GM19324 (cell line): ENCODE data around the gene GALNT14.

Experiments
- ATAC-seq: cut with Tn5 transposase; IDR thresholded peaks from one replicate; pipeline ENCODE4 v1.9.1; 2021; ENCODE audit warnings: mild to moderate bottlenecking, moderate library complexity; ENCODE audit not compliant: unreplicated experiment, low FRiP score

GALNT14 gene

GRCh38 chr2:31058096-31059035 lies 79.9 kb downstream of the GALNT14 start:
- ATAC-seq: no peak

DNA sequence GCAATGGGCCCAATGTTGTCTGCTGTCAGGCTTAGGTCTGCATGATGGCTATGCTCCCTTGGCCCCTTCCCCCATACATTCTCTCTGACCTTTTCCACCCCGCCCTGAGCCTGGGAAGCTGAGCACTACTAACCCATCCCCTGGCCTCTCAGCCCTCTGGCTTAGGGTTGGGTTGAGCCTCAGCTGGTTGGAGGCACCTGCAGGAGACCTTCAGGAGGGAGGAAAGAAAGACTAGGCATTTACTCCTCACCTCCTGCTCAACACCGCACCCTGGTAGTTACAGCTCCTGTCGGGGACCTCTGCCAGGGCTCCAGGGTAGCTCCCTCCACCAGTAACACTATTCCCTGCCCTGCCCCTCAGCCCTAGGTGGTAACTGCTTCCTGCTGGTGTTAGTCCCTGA lies 80.5 kb downstream of the GALNT14 start:
- ATAC-seq: no peak

- ATAC-seq: no peak
Measured at GRCh38 chr2:31055938-31056337, 82.3 kb downstream of the GALNT14 start.

DNA sequence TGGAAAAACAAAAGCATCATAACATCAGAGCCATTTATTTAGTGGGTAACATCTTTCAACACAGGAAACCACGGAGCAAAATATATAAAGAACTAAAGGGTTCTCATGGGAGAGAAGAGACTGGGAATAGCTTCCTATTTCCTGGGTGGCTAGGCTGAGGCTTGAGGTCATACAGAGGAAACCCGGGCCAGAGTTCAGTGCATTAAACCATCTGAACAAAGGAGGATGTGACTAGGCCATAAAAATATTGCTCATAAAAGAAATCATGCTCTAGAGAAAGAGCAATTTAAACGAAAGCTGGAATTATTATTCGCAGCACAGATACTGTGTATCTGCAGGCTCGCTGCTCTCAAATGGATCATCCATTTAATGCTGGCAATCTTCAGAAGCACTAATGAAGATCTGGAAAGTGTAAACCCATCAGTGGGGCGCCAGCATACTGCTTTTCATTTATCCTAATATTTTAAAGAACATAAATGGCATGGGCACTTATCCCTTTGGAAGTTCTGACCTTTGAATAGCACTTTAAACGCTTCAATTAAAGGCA lies 83.3 kb downstream of the GALNT14 start:
- ATAC-seq: no peak

GRCh38 chr2:31053929-31054782 lies 84.1 kb downstream of the GALNT14 start:
- ATAC-seq: no peak

- no peak for ATAC-seq
Measured at GRCh38 chr2:31052284-31052683, 86.0 kb downstream of the GALNT14 start.

DNA sequence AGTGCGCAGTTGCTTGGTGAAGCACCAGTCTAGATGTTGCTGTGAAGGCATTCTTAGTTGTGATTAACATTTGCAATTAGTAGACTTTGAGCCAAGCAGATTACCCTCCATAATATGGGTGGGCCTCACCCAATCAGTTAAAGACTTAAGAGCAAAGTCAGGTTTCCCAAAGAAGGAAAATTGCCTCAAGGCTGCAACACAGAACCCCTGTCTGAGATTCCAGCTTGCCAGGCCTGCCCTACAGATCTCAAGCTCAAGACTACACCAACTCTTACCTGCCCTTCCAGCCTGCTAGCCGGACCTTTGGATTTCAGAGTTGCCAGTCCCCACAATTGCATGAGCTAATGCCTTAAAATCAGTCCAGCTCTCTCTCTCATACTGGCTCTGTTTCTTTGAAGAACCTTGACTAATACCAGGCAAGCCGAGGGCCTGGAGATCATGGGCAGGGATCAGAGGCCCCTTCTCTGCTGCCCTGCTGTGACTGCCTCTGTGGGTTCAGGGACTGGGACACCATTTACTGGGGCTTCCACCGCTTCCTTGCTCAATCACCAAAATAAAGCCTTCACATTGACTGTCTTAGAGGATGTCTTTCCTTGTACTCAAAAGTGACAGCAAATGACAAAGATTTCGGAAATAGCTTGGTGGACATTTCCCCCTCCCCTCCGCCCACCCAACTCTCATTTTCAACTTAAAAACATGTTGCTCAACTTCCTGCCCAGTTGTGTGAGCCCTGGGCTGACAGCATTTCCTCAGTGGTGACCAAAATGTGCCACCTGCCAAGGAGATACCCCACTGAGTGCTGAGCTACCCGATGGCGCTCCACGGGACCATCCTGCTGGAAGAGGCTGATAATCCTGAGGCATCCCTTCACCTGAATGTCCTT lies 86.7 kb downstream of the GALNT14 start:
- ATAC-seq: no peak

DNA sequence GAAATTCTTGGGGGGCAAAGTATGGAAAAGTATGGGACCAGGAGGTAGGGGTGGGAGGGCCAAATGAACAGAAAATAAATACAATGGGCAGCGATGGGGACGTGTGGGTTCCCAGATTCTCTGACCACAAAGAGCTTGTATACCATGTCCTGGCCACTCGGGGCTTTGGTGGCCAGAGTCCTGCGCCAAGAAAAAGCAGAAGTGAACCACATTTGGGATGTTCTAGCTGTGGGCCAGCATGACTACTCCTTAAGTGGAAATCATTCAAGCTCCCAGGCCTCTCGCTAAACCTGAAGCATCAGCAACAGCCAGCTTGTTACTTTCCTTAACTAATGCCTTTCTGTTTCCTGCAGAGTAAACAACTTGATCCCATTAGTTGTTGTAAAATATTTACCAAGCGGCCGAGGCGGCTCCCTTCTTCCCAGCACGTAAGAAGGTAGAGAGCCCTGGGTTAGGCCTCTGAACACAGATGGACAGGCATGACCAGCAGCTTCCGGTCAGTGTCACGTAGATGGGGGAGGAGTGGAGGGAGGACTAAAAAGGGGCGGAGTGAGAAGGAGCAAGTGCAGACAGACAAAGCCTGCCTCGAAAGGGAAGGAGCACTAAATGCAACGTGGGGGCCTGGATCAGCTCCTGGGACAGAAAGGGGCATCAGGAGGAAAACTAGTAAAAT lies 88.2 kb downstream of the GALNT14 start:
- ATAC-seq: no peak

GRCh38 chr2:31049264-31049663 lies 89.0 kb downstream of the GALNT14 start:
- ATAC-seq: no peak

DNA sequence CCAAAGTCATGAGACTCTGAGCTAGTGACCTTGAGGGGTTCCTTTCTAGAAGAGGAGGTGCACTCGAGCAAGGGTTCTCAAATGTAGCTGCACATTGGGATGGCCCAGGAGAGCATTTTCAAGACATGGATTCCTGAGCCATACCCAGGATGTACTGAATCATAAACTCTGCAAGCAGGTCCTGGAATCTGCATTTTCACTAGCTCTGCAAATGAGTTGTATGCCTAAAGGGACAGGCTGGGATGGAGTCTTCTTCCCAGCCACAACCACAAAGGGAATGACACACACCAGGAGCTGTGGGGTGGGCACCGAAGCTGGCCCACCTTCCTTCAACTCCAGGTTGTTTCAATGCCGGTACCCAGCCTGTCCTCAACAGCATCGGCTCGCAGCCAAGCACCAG lies 90.6 kb downstream of the GALNT14 start:
- ATAC-seq: no peak

GRCh38 chr2:31038385-31038784 lies 99.9 kb downstream of the GALNT14 start:
- ATAC-seq: no peak

DNA sequence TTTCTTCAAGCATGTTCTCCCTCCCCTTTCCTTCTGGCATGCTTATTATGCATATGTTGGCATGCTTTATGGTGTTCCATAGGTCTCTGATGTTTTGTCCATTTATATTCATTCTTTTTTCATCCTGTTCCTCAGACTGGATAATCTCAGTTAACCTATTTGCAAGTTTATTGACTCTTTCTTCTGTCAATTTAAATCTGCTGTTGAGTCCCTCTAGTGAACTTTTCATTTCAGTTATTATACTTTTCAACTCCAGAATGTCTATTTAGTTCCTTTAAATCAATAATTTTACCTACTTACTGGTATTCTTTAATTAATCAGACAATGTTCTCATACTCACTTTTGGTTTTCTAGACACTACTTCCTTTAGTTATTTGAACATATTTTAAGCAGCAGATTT lies 101.2 kb downstream of the GALNT14 start:
- ATAC-seq: no peak

GRCh38 chr2:31033032-31033431 lies 105.2 kb downstream of the GALNT14 start:
- ATAC-seq: no peak

- ATAC-seq: no peak
Measured at GRCh38 chr2:31032475-31032874, 105.8 kb downstream of the GALNT14 start.

DNA sequence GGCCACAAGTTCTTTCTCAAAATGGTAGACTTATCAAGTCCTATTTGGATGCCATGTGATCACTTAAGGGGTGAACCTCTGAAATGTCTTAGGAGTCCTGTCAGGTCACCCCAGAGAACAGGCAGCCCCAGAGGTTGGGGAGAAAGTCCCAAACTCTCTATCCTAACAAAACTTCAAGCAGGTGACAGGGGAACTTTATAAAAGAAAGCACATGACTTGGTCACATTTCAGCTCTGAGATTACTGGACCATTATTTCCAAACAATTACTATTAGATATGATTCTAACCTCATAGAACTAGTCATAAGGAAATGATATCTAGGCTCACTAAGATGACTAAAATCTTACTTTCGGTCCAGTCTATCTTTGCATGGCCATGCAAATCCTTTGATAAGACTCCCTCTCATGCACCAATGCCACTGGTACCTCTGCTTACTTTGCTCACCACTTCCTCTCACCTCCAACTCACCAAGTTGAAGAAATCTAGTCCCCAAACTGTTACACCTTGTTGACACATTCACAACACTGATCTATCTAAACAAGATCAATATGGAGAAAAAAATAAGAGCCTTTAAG lies 107.0 kb downstream of the GALNT14 start:
- ATAC-seq: no peak

DNA sequence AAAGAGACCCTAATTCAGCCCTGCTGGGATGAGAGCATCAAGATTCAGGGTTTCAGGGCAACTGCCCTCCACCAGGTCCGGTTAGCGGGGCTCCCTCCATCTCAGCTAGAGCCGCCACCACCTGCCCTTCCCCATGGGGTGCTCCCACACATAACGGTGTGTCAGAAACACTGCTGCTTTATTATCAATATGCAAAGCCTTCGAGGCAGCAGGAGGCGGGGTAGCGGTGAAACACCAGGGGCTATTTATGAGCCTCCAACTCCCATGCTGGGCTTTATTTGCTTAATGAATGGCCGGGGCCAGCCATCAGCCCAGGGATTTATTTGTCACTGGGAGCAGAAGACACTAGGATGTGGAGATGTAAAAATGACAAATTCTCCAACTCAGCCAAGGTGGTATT lies 109.8 kb downstream of the GALNT14 start:
- no peak for ATAC-seq

GRCh38 chr2:31027549-31027948 lies 110.7 kb downstream of the GALNT14 start:
- ATAC-seq: no peak

DNA sequence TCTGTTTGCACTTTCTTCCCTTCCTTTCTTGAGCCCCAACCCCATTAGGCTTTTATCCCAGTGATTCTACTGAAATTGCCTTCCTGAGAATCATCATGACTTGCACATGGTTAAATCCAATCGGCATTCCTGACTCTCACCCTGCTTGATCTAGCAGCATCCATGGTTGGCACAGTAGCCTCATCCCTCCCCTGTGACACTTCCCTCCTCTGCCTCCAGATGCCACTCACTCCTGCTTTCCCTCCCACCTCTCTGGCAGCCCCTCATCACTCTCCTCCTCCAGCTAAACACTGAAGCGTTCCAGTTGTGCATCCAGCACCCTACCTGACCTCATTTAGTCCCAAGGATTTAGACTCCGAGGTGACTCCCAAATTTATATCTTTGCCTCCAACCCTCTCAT lies 114.7 kb downstream of the GALNT14 start:
- no peak for ATAC-seq

DNA sequence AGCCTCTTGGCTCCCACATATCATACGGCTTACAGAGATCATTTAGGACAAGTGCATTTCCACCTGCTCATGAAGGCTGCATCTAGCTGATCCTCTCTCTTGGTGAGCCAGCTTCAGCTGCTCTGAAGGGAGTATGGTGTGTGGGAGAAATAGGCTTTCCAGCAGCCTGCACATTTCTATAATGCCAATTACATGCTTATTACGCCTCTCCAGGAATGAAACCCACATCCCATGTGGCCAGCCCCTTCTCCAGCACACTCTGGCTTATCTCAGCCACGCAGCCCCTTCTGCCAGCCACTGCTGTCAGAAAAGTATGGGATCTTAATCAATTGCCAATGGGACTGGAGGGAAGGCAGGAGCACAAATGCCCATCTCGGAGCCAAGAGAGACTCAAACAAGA lies 117.5 kb downstream of the GALNT14 start:
- ATAC-seq: no peak
